BJ (cell line): ENCODE results near the gene DAP. TPM values are rescaled to one million over a fixed set of nuclear protein-coding genes. Genes with fewer than 3 reads are reported as not detected.
"Not testable (repeated sequence)": the region's sequence is repeated elsewhere in the genome, so short reads cannot be mapped to it uniquely, and the experiment has no call there.

Experiments used
- CTCF ChIA-PET: fragments of 350-600 bp; formaldehyde crosslinking; extraction: SDS; loops from one replicate; lab custom pipeline; 2021; ENCODE audit warnings: antibody characterized with exemption, inconsistent platforms; lab: Yijun Ruan, JAX
- POLR2A ChIA-PET: fragments of 300-600 bp; sonication (Branson Sonifier 250); formaldehyde crosslinking; extraction: SDS; loops from one replicate; lab custom pipeline; 2021; ENCODE audit warnings: antibody characterized with exemption; lab: Charles Lee
- DNase-seq: peaks from one replicate; pipeline ENCODE4 v3.0.0-alpha.2; 2011; ENCODE audit warnings: low read depth
- H3K27me3 ChIP-seq: 2 replicates; pipeline ENCODE4 v1.6.0; 2011; ENCODE audit warnings: low read length; ENCODE audit not compliant: control insufficient read depth, insufficient read depth
- H3K36me3 ChIP-seq: 2 replicates; pipeline ENCODE4 v1.5.1; 2011; ENCODE audit warnings: low read length; ENCODE audit not compliant: control insufficient read depth, insufficient read depth
- H3K4me3 ChIP-seq: 2 replicates; pipeline ENCODE4 v1.5.1; 2011; ENCODE audit warnings: low read depth, mild to moderate bottlenecking, control low read depth, low read length
- polyA plus RNA-seq: library from polyadenylated mRNA; depleted of rRNA; stranded (reverse); fragments of >200 nt; gene quantifications from 2 replicates; pipeline ENCODE4 v1.2.3, GENCODE V29; 2011
- TF ChIP-seq, protein P1 (sequence below): IDR thresholded peaks from 2 replicates; pipeline ENCODE4 v1.5.1; 2011; ENCODE audit warnings: low read depth, mild to moderate bottlenecking, control low read depth, inconsistent platforms, low read length, moderate library complexity; ENCODE audit not compliant: insufficient read depth

DAP gene
- polyA plus RNA-seq, 1 experiment: 95.6 TPM

DNA sequence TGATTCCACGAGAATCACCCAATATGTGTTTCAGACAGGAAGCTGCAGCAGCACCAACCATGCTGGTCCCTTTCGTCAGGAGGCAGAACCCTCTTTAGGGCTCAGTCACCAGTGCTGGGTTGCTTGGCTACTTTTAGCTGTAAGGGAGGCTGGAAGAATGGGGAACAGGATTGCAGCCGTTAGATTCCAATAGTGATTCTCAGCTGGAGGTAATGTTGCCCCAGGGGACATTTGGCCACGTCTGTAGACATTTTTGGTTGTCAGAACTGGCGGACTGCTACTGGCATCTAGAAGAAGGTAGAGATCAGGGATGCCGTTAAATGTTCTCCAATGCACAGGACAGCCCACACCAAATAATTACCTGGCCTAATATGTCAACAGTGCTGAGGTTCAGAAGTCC lies 115.4 kb downstream of the DAP start:
- ChIA-PET POLR2A (no interaction called here), CTCF (interaction anchor here (0.7 kb wide), 1 partner anchor 192 kb away, joined by 3 read pairs; no protein-coding TSS in a partner anchor)
- DNase-seq: no peak
- TF ChIP-seq, protein P1, sequence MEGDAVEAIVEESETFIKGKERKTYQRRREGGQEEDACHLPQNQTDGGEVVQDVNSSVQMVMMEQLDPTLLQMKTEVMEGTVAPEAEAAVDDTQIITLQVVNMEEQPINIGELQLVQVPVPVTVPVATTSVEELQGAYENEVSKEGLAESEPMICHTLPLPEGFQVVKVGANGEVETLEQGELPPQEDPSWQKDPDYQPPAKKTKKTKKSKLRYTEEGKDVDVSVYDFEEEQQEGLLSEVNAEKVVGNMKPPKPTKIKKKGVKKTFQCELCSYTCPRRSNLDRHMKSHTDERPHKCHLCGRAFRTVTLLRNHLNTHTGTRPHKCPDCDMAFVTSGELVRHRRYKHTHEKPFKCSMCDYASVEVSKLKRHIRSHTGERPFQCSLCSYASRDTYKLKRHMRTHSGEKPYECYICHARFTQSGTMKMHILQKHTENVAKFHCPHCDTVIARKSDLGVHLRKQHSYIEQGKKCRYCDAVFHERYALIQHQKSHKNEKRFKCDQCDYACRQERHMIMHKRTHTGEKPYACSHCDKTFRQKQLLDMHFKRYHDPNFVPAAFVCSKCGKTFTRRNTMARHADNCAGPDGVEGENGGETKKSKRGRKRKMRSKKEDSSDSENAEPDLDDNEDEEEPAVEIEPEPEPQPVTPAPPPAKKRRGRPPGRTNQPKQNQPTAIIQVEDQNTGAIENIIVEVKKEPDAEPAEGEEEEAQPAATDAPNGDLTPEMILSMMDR: no peak
- H3K36me3 ChIP-seq: peaks cover 1% of the 10 kb centered on the region
- no peak overlapping the region for H3K4me3 ChIP-seq
- H3K27me3 ChIP-seq: no peaks in the 10 kb centered on the region

- ChIA-PET POLR2A (no interaction called here), CTCF (interaction anchor here (0.7 kb wide), 1 partner anchor 191 kb away, joined by 3 read pairs; no protein-coding TSS in a partner anchor)
- TF ChIP-seq, protein P1: no peak
- Histone ChIP-seq H3K27me3 (no peaks in the 10 kb centered on the region), H3K4me3 (no peak overlapping the region), H3K36me3 (peaks cover 1% of the 10 kb centered on the region)
- no peak for DNase-seq
Observed at GRCh38 chr5:10645146-10645545, 115.9 kb downstream of the DAP start.

- no peak overlapping the region for H3K4me3 ChIP-seq
- TF ChIP-seq, protein P1: no peak
Observed at GRCh38 chr5:10644192-10644591, 116.8 kb downstream of the DAP start.

GRCh38 chr5:10642367-10642766 lies 118.7 kb downstream of the DAP start:
- TF ChIP-seq, protein P1: no peak
- Histone ChIP-seq H3K4me3 (no peak overlapping the region), H3K36me3 (peaks cover 6% of the 10 kb centered on the region), H3K27me3 (no peaks in the 10 kb centered on the region)
- ChIA-PET POLR2A (no interaction called here), CTCF (no interaction called here)
- no peak for DNase-seq

More at GRCh38 chr5:10644192-10644591, 116.8 kb downstream of the DAP start:
- Histone ChIP-seq H3K36me3 (peaks cover 1% of the 10 kb centered on the region; the same call in 1 of the 2 replicates), H3K27me3 (no peaks in the 10 kb centered on the region)
- CTCF ChIA-PET: no interaction called here
- POLR2A ChIA-PET: interaction anchor here (0.7 kb wide), 1 partner anchor 189 kb away, joined by 10 read pairs; no protein-coding TSS in a partner anchor
- no peak for DNase-seq

DNA sequence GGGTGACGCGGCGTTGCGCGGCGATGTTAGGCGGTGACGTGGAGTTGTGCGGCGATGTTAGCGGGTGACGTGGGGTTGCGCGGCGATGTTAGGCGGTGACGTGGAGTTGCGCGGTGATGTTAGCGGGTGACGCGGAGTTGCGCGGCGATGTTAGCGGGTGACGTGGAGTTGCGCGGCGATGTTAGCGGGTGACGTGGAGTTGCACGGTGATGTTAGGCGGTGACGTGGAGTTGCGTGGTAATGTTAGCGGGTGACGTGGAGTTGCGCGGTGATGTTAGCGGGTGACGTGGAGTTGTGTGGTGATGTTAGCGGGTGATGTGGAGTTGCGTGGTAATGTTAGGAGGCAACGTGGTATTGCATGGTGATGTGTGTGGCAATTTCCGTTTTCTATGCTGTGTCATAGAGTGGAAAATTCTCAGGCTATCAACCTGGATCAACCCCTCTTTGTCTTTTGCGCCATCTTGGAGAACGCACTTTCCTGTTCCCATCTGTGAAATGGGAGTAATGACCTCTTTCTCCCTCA lies 121.1 kb downstream of the DAP start:
- TF ChIP-seq, protein P1: no peak
- CTCF ChIA-PET: no interaction called here
- POLR2A ChIA-PET: no interaction called here
- Histone ChIP-seq H3K36me3 (peaks cover 6% of the 10 kb centered on the region), H3K4me3 (no peak overlapping the region), H3K27me3 (no peaks in the 10 kb centered on the region)
- no peak for DNase-seq

DNA sequence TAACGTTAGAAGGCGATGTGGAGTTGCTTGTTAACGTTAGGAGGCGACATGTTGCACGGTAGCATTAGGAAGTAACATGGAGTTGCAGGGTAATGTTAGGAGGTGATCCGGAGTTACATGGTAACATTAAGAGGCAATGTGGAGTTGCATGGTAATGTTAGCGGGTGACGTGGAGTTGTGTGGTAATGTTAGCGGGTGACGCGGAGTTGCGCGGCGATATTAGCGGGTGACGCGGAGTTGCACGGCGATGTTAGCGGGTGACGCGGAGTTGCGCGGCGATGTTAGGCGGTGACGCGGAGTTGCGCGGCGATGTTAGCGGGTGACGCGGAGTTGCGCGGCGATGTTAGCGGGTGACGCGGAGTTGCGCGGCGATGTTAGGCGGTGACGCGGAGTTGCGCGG lies 122.3 kb downstream of the DAP start:
- H3K27me3 ChIP-seq, CTCF ChIA-PET, DNase-seq, H3K36me3 ChIP-seq, POLR2A ChIA-PET, H3K4me3 ChIP-seq: not testable (repeated sequence)
